HEK293 (cell line): Measurements from ENCODE around the gene FRAS1.

Experiments
- CTCF ChIA-PET: fragments of 350-600 bp; formaldehyde crosslinking; extraction: SDS; loops from one replicate; lab custom pipeline; 2021; ENCODE audit warnings: antibody characterized with exemption; lab: Yijun Ruan, JAX
- POLR2A ChIA-PET: fragments of 300-600 bp; formaldehyde crosslinking; extraction: SDS; loops from one replicate; lab custom pipeline; 2020; ENCODE audit warnings: antibody characterized with exemption, inconsistent platforms; lab: Yijun Ruan, JAX
- H3K27ac ChIP-seq: fragments of 200-500 bp; sonication (Bioruptor generic); 2 replicates; pipeline ENCODE4 v1.5.1; 2014; ENCODE audit warnings: low read depth, low read length, control low read depth, inconsistent platforms; ENCODE audit errors: extremely low read depth
- H3K36me3 ChIP-seq, 2 experiments: fragments of 200-500 bp in 1 of 2; sonication (Bioruptor generic) in 1 of 2; 1 replicate in 1 of 2; 2 replicates in 1 of 2; pipeline ENCODE4 v1.5.1; 2014 to 2017; ENCODE audit warnings: inconsistent platforms in 2 of 2, low read length in 2 of 2; ENCODE audit not compliant: control insufficient read depth in 2 of 2, insufficient read depth in 1 of 2
- H3K4me1 ChIP-seq: fragments of 200-500 bp; sonication (Bioruptor generic); 2 replicates; pipeline ENCODE4 v1.5.1; 2014; ENCODE audit warnings: mild to moderate bottlenecking, low read length, inconsistent platforms; ENCODE audit not compliant: control insufficient read depth, insufficient read depth
- H3K4me3 ChIP-seq: 2 replicates; pipeline ENCODE4 v1.5.1; 2011; ENCODE audit warnings: low read depth, mild to moderate bottlenecking, control low read depth, low read length, moderate library complexity
- H3K9me3 ChIP-seq: fragments of 200-500 bp; sonication (Bioruptor generic); 2 replicates; pipeline ENCODE4 v1.5.1; 2014; ENCODE audit warnings: low read depth, low read length, inconsistent platforms; ENCODE audit not compliant: control insufficient read depth, insufficient read depth
- BCL11B ChIP-seq: fragments of 450-650 bp; formaldehyde crosslinking; IDR thresholded peaks from 2 replicates; pipeline ENCODE4 v1.5.1; 2016; ENCODE audit warnings: low read depth, missing biosample characterization, missing genetic modification characterization
- FEZF1 ChIP-seq: fragments of 450-650 bp; formaldehyde crosslinking; IDR thresholded peaks from 2 replicates; pipeline ENCODE4 v1.5.1; 2016; ENCODE audit warnings: missing biosample characterization, missing genetic modification characterization
- GFI1B ChIP-seq: fragments of 450-650 bp; formaldehyde crosslinking; IDR thresholded peaks from 2 replicates; pipeline ENCODE4 v1.5.1; 2016; ENCODE audit warnings: missing biosample characterization, missing genetic modification characterization
- HOXD13 ChIP-seq: sonication (generic); formaldehyde crosslinking; IDR thresholded peaks from 2 replicates; pipeline ENCODE4 v1.8.0; 2022; ENCODE audit warnings: missing genetic modification reagents, borderline replicate concordance
- KLF17 ChIP-seq: fragments of 450-650 bp; formaldehyde crosslinking; IDR thresholded peaks from 2 replicates; pipeline ENCODE4 v1.5.1; 2016; ENCODE audit warnings: missing biosample characterization, missing genetic modification characterization
- MEIS1 ChIP-seq: sonication (generic); formaldehyde crosslinking; IDR thresholded peaks from 2 replicates; pipeline ENCODE4 v1.8.1; 2022; ENCODE audit warnings: missing genetic modification reagents, mild to moderate bottlenecking, borderline replicate concordance
- PRDM4 ChIP-seq: fragments of 450-650 bp; formaldehyde crosslinking; IDR thresholded peaks from 2 replicates; pipeline ENCODE4 v1.5.1; 2017; ENCODE audit warnings: missing biosample characterization, missing genetic modification characterization
- SALL2 ChIP-seq: fragments of 450-650 bp; formaldehyde crosslinking; IDR thresholded peaks from 2 replicates; pipeline ENCODE4 v1.5.0; 2017; ENCODE audit warnings: missing biosample characterization, mild to moderate bottlenecking, missing genetic modification characterization, borderline replicate concordance
- SCRT2 ChIP-seq: fragments of 450-650 bp; formaldehyde crosslinking; IDR thresholded peaks from 2 replicates; pipeline ENCODE4 v1.5.1; 2016; ENCODE audit warnings: missing biosample characterization, missing genetic modification characterization
- ZBTB48 ChIP-seq: fragments of 450-650 bp; formaldehyde crosslinking; IDR thresholded peaks from 2 replicates; pipeline ENCODE4 v1.5.1; 2016; ENCODE audit warnings: missing biosample characterization, missing genetic modification characterization
- ZFP37 ChIP-seq: fragments of 450-650 bp; formaldehyde crosslinking; IDR thresholded peaks from 2 replicates; pipeline ENCODE4 v1.5.1; 2016; ENCODE audit warnings: missing biosample characterization, missing genetic modification characterization
- ZIC2 ChIP-seq: fragments of 450-650 bp; formaldehyde crosslinking; IDR thresholded peaks from 2 replicates; pipeline ENCODE4 v1.5.1; 2016; ENCODE audit warnings: missing biosample characterization, missing genetic modification characterization
- ZNF132 ChIP-seq: fragments of 450-650 bp; formaldehyde crosslinking; IDR thresholded peaks from 2 replicates; pipeline ENCODE4 v1.5.1; 2017; ENCODE audit warnings: missing biosample characterization, missing genetic modification characterization, borderline replicate concordance
- ZNF138 ChIP-seq: fragments of 450-650 bp; formaldehyde crosslinking; IDR thresholded peaks from 2 replicates; pipeline ENCODE4 v1.5.1; 2016; ENCODE audit warnings: missing biosample characterization, missing genetic modification characterization, borderline replicate concordance
- ZNF473 ChIP-seq: fragments of 450-650 bp; formaldehyde crosslinking; IDR thresholded peaks from 2 replicates; pipeline ENCODE4 v1.5.1; 2017; ENCODE audit warnings: missing biosample characterization, missing genetic modification characterization
- ZNF518A ChIP-seq: fragments of 450-650 bp; formaldehyde crosslinking; conservative IDR thresholded peaks from 2 replicates; pipeline ENCODE4 v1.5.1; 2016; ENCODE audit warnings: low read depth, missing biosample characterization, missing genetic modification characterization
- ZNF549 ChIP-seq: fragments of 450-650 bp; IDR thresholded peaks from 2 replicates; pipeline ENCODE4 v1.5.1; 2018; ENCODE audit warnings: missing biosample characterization, missing genetic modification characterization, mild to moderate bottlenecking, inconsistent platforms, moderate library complexity
- ZNF645 ChIP-seq: fragments of 450-650 bp; formaldehyde crosslinking; IDR thresholded peaks from 2 replicates; pipeline ENCODE4; 2016; ENCODE audit warnings: missing biosample characterization, missing genetic modification characterization
- ZSCAN4 ChIP-seq: fragments of 450-650 bp; formaldehyde crosslinking; IDR thresholded peaks from 2 replicates; pipeline ENCODE4 v1.5.1; 2017; ENCODE audit warnings: missing biosample characterization, missing genetic modification characterization

The FRAS1 gene

GRCh38 chr4:78361621-78362120 lies 304.5 kb downstream of the FRAS1 start (continued):
- TF ChIP-seq ZNF518A (tag by site-specific recombination) (no peak), SCRT2 (tag by site-specific recombination) (no peak), ZBTB48 (tag by site-specific recombination) (no peak), ZNF645 (tag by site-specific recombination) (no peak), MEIS1 (CRISPR knock-in tag) (no peak), GFI1B (no peak), ZNF138 (no peak), BCL11B (tag by site-specific recombination) (no peak)

- Histone ChIP-seq H3K4me3 (no peak overlapping the region), H3K36me3 (peaks cover 0 to 7% of the 10 kb centered on the region in 2 experiments; a peak in 1 of 3 replicates), H3K4me1 (no peaks in the 10 kb centered on the region; the same call in 1 of the 2 replicates), H3K9me3 (no peaks in the 10 kb centered on the region), H3K27ac (no peak overlapping the region)
- POLR2A ChIA-PET: no interaction called here
- CTCF ChIA-PET: interaction anchor here (0.9 kb wide), 1 partner anchor 368 kb away, joined by 3 read pairs; no protein-coding TSS in a partner anchor
- TF ChIP-seq ZIC2 (tag by site-specific recombination) (peak; percentile 51), ZNF549 (tag by site-specific recombination) (no peak)
Observed at GRCh38 chr4:78362310-78362709, 305.2 kb downstream of the FRAS1 start.

GRCh38 chr4:78363031-78363570 lies 306.0 kb downstream of the FRAS1 start:
- no peak overlapping the region for H3K27ac ChIP-seq
- TF ChIP-seq SALL2 (tag by site-specific recombination) (no peak), HOXD13 (CRISPR knock-in tag) (no peak), FEZF1 (tag by site-specific recombination) (no peak), KLF17 (no peak), ZFP37 (tag by site-specific recombination) (no peak), ZNF132 (tag by site-specific recombination) (no peak), PRDM4 (no peak), ZNF473 (tag by site-specific recombination) (no peak), ZSCAN4 (tag by site-specific recombination) (no peak)
- no peaks in the 10 kb centered on the region; the same call in 1 of the 2 replicates for H3K4me1 ChIP-seq
- H3K36me3 ChIP-seq: peaks cover 0 to 7% of the 10 kb centered on the region in 2 experiments; a peak in 1 of 3 replicates
- no peak overlapping the region for H3K4me3 ChIP-seq
- no peaks in the 10 kb centered on the region for H3K9me3 ChIP-seq
- CTCF ChIA-PET: no interaction called here
- POLR2A ChIA-PET: no interaction called here
